ENCODE results near the gene GRAMD4. TPM values are rescaled to one million over a fixed set of nuclear protein-coding genes. Genes with fewer than 3 reads are reported as not detected.

The GRAMD4 gene
- total RNA-seq, 1 experiment from 2014 or later: 19.8 TPM

GRCh38 chr22:46578824-46579561, 41.2 kb upstream of the GRAMD4 start:
- TF ChIP-seq, protein P1, sequence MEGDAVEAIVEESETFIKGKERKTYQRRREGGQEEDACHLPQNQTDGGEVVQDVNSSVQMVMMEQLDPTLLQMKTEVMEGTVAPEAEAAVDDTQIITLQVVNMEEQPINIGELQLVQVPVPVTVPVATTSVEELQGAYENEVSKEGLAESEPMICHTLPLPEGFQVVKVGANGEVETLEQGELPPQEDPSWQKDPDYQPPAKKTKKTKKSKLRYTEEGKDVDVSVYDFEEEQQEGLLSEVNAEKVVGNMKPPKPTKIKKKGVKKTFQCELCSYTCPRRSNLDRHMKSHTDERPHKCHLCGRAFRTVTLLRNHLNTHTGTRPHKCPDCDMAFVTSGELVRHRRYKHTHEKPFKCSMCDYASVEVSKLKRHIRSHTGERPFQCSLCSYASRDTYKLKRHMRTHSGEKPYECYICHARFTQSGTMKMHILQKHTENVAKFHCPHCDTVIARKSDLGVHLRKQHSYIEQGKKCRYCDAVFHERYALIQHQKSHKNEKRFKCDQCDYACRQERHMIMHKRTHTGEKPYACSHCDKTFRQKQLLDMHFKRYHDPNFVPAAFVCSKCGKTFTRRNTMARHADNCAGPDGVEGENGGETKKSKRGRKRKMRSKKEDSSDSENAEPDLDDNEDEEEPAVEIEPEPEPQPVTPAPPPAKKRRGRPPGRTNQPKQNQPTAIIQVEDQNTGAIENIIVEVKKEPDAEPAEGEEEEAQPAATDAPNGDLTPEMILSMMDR (conservative IDR thresholded peaks at IDR 0.05): no peak
- no peak overlapping the region for H2BK12ac ChIP-seq (ENCODE audit: insufficient read length, low read depth, low read length)
- no peak overlapping the region for H3K4ac ChIP-seq (ENCODE audit: low read depth, low read length)
- no peaks in the 10 kb centered on the region for H3K9me3 ChIP-seq (ENCODE audit: control insufficient read depth, low read depth, low read length)
- no peak overlapping the region for H3K18ac ChIP-seq (ENCODE audit: insufficient read length, low read depth, low read length)
- no CpG with 5 or more reads among the region's 15 CpGs for WGBS (ENCODE audit: extremely low coverage, insufficient read length, low lambda C conversion rate)
- Mint-ChIP-seq H3K27me3 (ENCODE audit: low read depth) (peaks cover 31% of the 10 kb centered on the region), H3K4me3 (peak overlapping the region; percentile 78 to 91), H3K9me3 (no peaks in the 10 kb centered on the region), H3K36me3 (ENCODE audit: insufficient read depth in 1 of 3, low read depth in 3 of 3) (no peaks in the 10 kb centered on the region), H3K27ac (peak overlapping the region in 1 of 3 experiments; percentile 35; a peak in 1 of 7 replicates), H3K4me1 (peaks cover 46 to 59% of the 10 kb centered on the region in 2 experiments)
- DNase-seq: peak; percentile 31
- H3K79me1 ChIP-seq (ENCODE audit: insufficient read depth, low read depth, low read length, poor library complexity, severe bottlenecking): no peaks in the 10 kb centered on the region
- no peak overlapping the region for H2AFZ ChIP-seq (ENCODE audit: low read length)
- H3K4me2 ChIP-seq (ENCODE audit: insufficient read depth, insufficient read length, low read length): no peak overlapping the region
- H2BK5ac ChIP-seq (ENCODE audit: insufficient read length, low read length): no peak overlapping the region
- H3K23me2 ChIP-seq (ENCODE audit: insufficient read length, low read depth, low read length, poor library complexity, severe bottlenecking): peaks cover 8% of the 10 kb centered on the region
- no peaks in the 10 kb centered on the region; the same call in 1 of the 2 replicates for H3K79me2 ChIP-seq (ENCODE audit: insufficient read depth, low read length)
- no peak overlapping the region for H3K23ac ChIP-seq (ENCODE audit: insufficient read length, low read depth, low read length)
- H4K5ac ChIP-seq (ENCODE audit: insufficient read length, low read depth, low read length): no peak overlapping the region
- H3K14ac ChIP-seq (ENCODE audit: insufficient read depth, low read length): no peak overlapping the region
- H3K56ac ChIP-seq (ENCODE audit: insufficient read length, low read depth, low read length): no peak overlapping the region
- no peak overlapping the region for H2BK20ac ChIP-seq (ENCODE audit: low read depth, low read length, poor library complexity, severe bottlenecking)
- no peak overlapping the region for H3T11ph ChIP-seq (ENCODE audit: low read length)
- no peaks in the 10 kb centered on the region; the same call in 1 of the 2 replicates for H3K27me3 ChIP-seq (ENCODE audit: insufficient read depth, low read length)
- no peaks in the 10 kb centered on the region for H4K20me1 ChIP-seq (ENCODE audit: control insufficient read depth, insufficient read depth, insufficient read length)
- no peak overlapping the region for H3K27ac ChIP-seq (ENCODE audit: insufficient read length, low read depth, low read length)
- no peaks in the 10 kb centered on the region; the same call in 1 of the 2 replicates for H3K4me1 ChIP-seq (ENCODE audit: insufficient read depth, low read length)
- H3K9ac ChIP-seq (ENCODE audit: extremely low read depth, insufficient read length, low read length): no peak overlapping the region
- H2BK120ac ChIP-seq (ENCODE audit: low read depth, low read length, poor library complexity, severe bottlenecking): no peak overlapping the region
- H2AK5ac ChIP-seq (ENCODE audit: insufficient read length, low read length): no peak overlapping the region
- H2BK15ac ChIP-seq (ENCODE audit: low read depth, low read length): no peak overlapping the region
- H4K91ac ChIP-seq (ENCODE audit: insufficient read length, low read depth, low read length): no peak overlapping the region
- H4K8ac ChIP-seq (replicated peaks; ENCODE audit: insufficient read length, low read depth, low read length): no peak overlapping the region

Data from H9 (cell line).